IMR-90 (cell line): ENCODE results near the gene FOXK1. TPM values are rescaled to one million over a fixed set of nuclear protein-coding genes. Genes with fewer than 3 reads are reported as not detected.

Source experiments
- ATAC-seq: fragments of 200-7000 bp; cut with Tn5 transposase; 2 replicates; pipeline ENCODE4 v1.9.1; 2020; ENCODE audit warnings: low read depth, mild to moderate bottlenecking, moderate library complexity
- BruUV-seq: library from RNA; stranded (reverse); fragments of 400-500 nt; replicated peaks from 2 replicates; lab custom pipeline; 2021; lab: Mats Ljungman, UMichigan
- CTCF ChIA-PET: fragments of 300-600 bp; formaldehyde crosslinking; extraction: SDS; loops from one replicate; lab custom pipeline; 2021; ENCODE audit warnings: antibody characterized with exemption; lab: Yijun Ruan, JAX
- POLR2A ChIA-PET: fragments of 300-600 bp; sonication (Branson Sonifier 250); formaldehyde crosslinking; loops from one replicate; lab custom pipeline; 2022; ENCODE audit warnings: antibody characterized with exemption; ENCODE audit not compliant: unreplicated experiment; lab: Charles Lee
- DNase-seq: peaks from one replicate; pipeline ENCODE4 v3.0.0; 2013
- H2AFZ ChIP-seq: replicated peaks from 2 replicates; pipeline ENCODE3; 2013; ENCODE audit warnings: low read length, mild to moderate bottlenecking; ENCODE audit not compliant: poor library complexity
- H2AK5ac ChIP-seq: 2 replicates; pipeline ENCODE4 v1.6.1; 2013; ENCODE audit warnings: low read depth, low read length, inconsistent platforms
- H2AK9ac ChIP-seq: replicated peaks from 2 replicates; pipeline ENCODE3; 2013; ENCODE audit warnings: mild to moderate bottlenecking, low read depth, low read length, moderate library complexity; ENCODE audit not compliant: poor library complexity
- H2BK120ac ChIP-seq: 2 replicates; pipeline ENCODE4 v1.6.1; 2013; ENCODE audit warnings: low read depth, low read length, inconsistent platforms
- H2BK15ac ChIP-seq: 3 replicates; pipeline ENCODE4 v1.6.1; 2013; ENCODE audit warnings: low read depth, low read length, inconsistent platforms
- H2BK20ac ChIP-seq: 2 replicates; pipeline ENCODE4 v1.6.1; 2013; ENCODE audit warnings: low read depth, mild to moderate bottlenecking, inconsistent platforms, low read length, moderate library complexity
- H2BK5ac ChIP-seq: 2 replicates; pipeline ENCODE4 v1.6.1; 2013; ENCODE audit warnings: mild to moderate bottlenecking, low read depth, low read length, inconsistent platforms; ENCODE audit not compliant: poor library complexity, severe bottlenecking
- H3K14ac ChIP-seq: replicated peaks from 2 replicates; pipeline ENCODE4 v1.6.1; 2013; ENCODE audit warnings: low read depth, low read length, inconsistent platforms
- H3K18ac ChIP-seq: 2 replicates; pipeline ENCODE4 v1.6.1; 2013; ENCODE audit warnings: low read depth, low read length, control low read depth
- H3K23ac ChIP-seq: 2 replicates; pipeline ENCODE4 v1.6.1; 2013; ENCODE audit warnings: low read depth, low read length, inconsistent platforms
- H3K27ac ChIP-seq: 2 replicates; pipeline ENCODE4 v1.5.1; 2013; ENCODE audit warnings: mild to moderate bottlenecking, control low read depth, low read length; ENCODE audit not compliant: insufficient read depth
- H3K27me3 ChIP-seq: 2 replicates; pipeline ENCODE4 v1.6.1; 2013; ENCODE audit warnings: low read length; ENCODE audit not compliant: control insufficient read depth, insufficient read depth
- H3K36me3 ChIP-seq: 2 replicates; pipeline ENCODE4 v1.6.1; 2013; ENCODE audit warnings: low read length, mixed read lengths; ENCODE audit not compliant: control insufficient read depth, insufficient read depth
- H3K4ac ChIP-seq: 2 replicates; pipeline ENCODE4 v1.6.1; 2013; ENCODE audit warnings: low read depth, low read length, inconsistent platforms
- H3K4me1 ChIP-seq: 2 replicates; pipeline ENCODE4 v1.6.1; 2013; ENCODE audit warnings: low read length, mixed read lengths; ENCODE audit not compliant: control insufficient read depth, insufficient read depth
- H3K4me2 ChIP-seq: 2 replicates; pipeline ENCODE4 v1.6.1; 2013; ENCODE audit warnings: low read depth, mild to moderate bottlenecking, control low read depth, low read length, moderate library complexity
- H3K4me3 ChIP-seq: 2 replicates; pipeline ENCODE4 v1.5.1; 2013; ENCODE audit warnings: low read depth, mild to moderate bottlenecking, control low read depth, low read length, moderate library complexity; ENCODE audit not compliant: insufficient read depth
- H3K56ac ChIP-seq: 2 replicates; pipeline ENCODE4 v1.6.1; 2013; ENCODE audit warnings: low read length, inconsistent platforms; ENCODE audit not compliant: insufficient read depth; ENCODE audit errors: extremely low read depth
- H3K79me1 ChIP-seq, 2 experiments: 2 replicates each; pipeline ENCODE4 v1.6.1; 2013; ENCODE audit warnings: low read length in 2 of 2, inconsistent platforms in 1 of 2, low read depth in 1 of 2
- H3K9ac ChIP-seq: 2 replicates; pipeline ENCODE4 v1.6.1; 2013; ENCODE audit warnings: low read depth, low read length, control low read depth
- H3K9me1 ChIP-seq: 2 replicates; pipeline ENCODE4 v1.6.1; 2013; ENCODE audit warnings: low read length, inconsistent platforms; ENCODE audit not compliant: insufficient read depth
- H3K9me3 ChIP-seq: 2 replicates; pipeline ENCODE4 v1.6.1; 2013; ENCODE audit warnings: low read length; ENCODE audit not compliant: control insufficient read depth, insufficient read depth
- H4K20me1 ChIP-seq: 2 replicates; pipeline ENCODE4 v1.6.1; 2013; ENCODE audit warnings: low read length, inconsistent platforms; ENCODE audit not compliant: insufficient read depth
- H4K5ac ChIP-seq: 2 replicates; pipeline ENCODE4 v1.6.1; 2013; ENCODE audit warnings: mild to moderate bottlenecking, low read depth, low read length, control low read depth
- H4K8ac ChIP-seq, 2 experiments: 2 replicates each; pipeline ENCODE4 v1.6.1; 2013; ENCODE audit warnings: low read depth in 2 of 2, low read length in 2 of 2, control low read depth in 1 of 2, inconsistent platforms in 1 of 2
- H4K91ac ChIP-seq: 2 replicates; pipeline ENCODE4 v1.6.1; 2013; ENCODE audit warnings: low read depth, low read length, inconsistent platforms; ENCODE audit not compliant: insufficient read depth
- BHLHE40 ChIP-seq: fragments of 150-350 bp; IDR thresholded peaks from 2 replicates; pipeline ENCODE4 v1.6.1; 2016; ENCODE audit warnings: mild to moderate bottlenecking, low read depth, low read length
- CEBPB ChIP-seq: IDR thresholded peaks from 2 replicates; pipeline ENCODE4 v1.6.1; 2012; ENCODE audit warnings: low read depth, low read length, improper control_type of control experiment
- CHD1 ChIP-seq: IDR thresholded peaks from 2 replicates; pipeline ENCODE4 v1.6.1; 2012; ENCODE audit warnings: low read depth, low read length, improper control_type of control experiment
- CTCF ChIP-seq: conservative IDR thresholded peaks from 2 replicates; pipeline ENCODE4 v1.5.1; 2012; ENCODE audit warnings: mild to moderate bottlenecking, low read depth, low read length, improper control_type of control experiment
- ELK1 ChIP-seq: fragments of 150-350 bp; IDR thresholded peaks from 2 replicates; pipeline ENCODE4 v1.6.1; 2016; ENCODE audit warnings: low read depth, mild to moderate bottlenecking, low read length, moderate library complexity, borderline replicate concordance
- FOS ChIP-seq: fragments of 150-350 bp; IDR thresholded peaks from 2 replicates; pipeline ENCODE4 v1.6.1; 2016; ENCODE audit warnings: low read depth, low read length
- MAFK ChIP-seq: IDR thresholded peaks from 2 replicates; pipeline ENCODE4 v1.6.1; 2012; ENCODE audit warnings: low read depth, low read length, improper control_type of control experiment
- MXI1 ChIP-seq: IDR thresholded peaks from 2 replicates; pipeline ENCODE4 v1.6.1; 2012; ENCODE audit warnings: low read depth, mild to moderate bottlenecking, low read length, moderate library complexity, borderline replicate concordance
- NFE2L2 ChIP-seq: fragments of 150-350 bp; IDR thresholded peaks from 2 replicates; pipeline ENCODE4 v1.6.1; 2016; ENCODE audit warnings: low read depth, mild to moderate bottlenecking, low read length
- RAD21 ChIP-seq: IDR thresholded peaks from 2 replicates; pipeline ENCODE4 v1.6.1; 2012; ENCODE audit warnings: low read length, improper control_type of control experiment
- RCOR1 ChIP-seq: IDR thresholded peaks from 2 replicates; pipeline ENCODE4 v1.6.1; 2012; ENCODE audit warnings: mild to moderate bottlenecking, low read length, improper control_type of control experiment; ENCODE audit not compliant: insufficient replicate concordance
- SMC3 ChIP-seq: fragments of 150-350 bp; IDR thresholded peaks from 2 replicates; pipeline ENCODE4 v1.6.1; 2016; ENCODE audit warnings: low read depth, mild to moderate bottlenecking, antibody characterized with exemption, low read length, moderate library complexity
- WGBS, 2 experiments: methylation state at CpG; one replicate each; pipeline versions ENCODE4 v1.1.5 to v1.1.7; 2013; ENCODE audit warnings: missing lambda C conversion rate in 2 of 2; ENCODE audit not compliant: insufficient read length in 1 of 2; ENCODE audit errors: extremely low coverage in 2 of 2; 5-methylcytosine and 5-hydroxymethylcytosine counted together
- dilution Hi-C: fragments of 300-500 bp; cut with HindIII; formaldehyde crosslinking; loops from one replicate; pipeline ENCODE4 v1.14.3; 2018; ENCODE audit warnings: low sequenced_read_pairs; ENCODE audit not compliant: unreplicated experiment
- in situ Hi-C: fragments of 300-500 bp; cut with MboI; formaldehyde crosslinking; loops from 3 replicates; pipeline ENCODE4 v1.14.3; 2019; ENCODE audit warnings: low sequenced_read_pairs, inconsistent platforms, mixed read lengths
- intact Hi-C: fragments of 100-400 bp; cut with micrococcal nuclease; formaldehyde crosslinking; loops from 2 replicates; pipeline ENCODE4 v1.10.0; 2022
- polyA plus RNA-seq, 3 experiments: library from polyadenylated mRNA; depleted of rRNA; stranded (reverse); fragments of >200 nt; gene quantifications; 2 replicates each; pipeline ENCODE4 v1.2.3, GENCODE V29; 2012; ENCODE audit warnings: low replicate concordance in 1 of 3
- total RNA-seq: library from RNA; depleted of rRNA; stranded (reverse); fragments of >200 nt; gene quantifications from 2 replicates; pipeline ENCODE4 v1.2.3, GENCODE V29; 2012
- TF ChIP-seq, protein P1 (sequence below): fragments of 150-350 bp; IDR thresholded peaks from 2 replicates; pipeline ENCODE4 v1.6.1; 2017; ENCODE audit warnings: mild to moderate bottlenecking, antibody characterized with exemption, low read length, low read depth

Gene FOXK1
- total and polyA plus RNA-seq, 2 of the 4 experiments (the other 2 are of a cell fraction) = 4.3 to 8.8 TPM

DNA sequence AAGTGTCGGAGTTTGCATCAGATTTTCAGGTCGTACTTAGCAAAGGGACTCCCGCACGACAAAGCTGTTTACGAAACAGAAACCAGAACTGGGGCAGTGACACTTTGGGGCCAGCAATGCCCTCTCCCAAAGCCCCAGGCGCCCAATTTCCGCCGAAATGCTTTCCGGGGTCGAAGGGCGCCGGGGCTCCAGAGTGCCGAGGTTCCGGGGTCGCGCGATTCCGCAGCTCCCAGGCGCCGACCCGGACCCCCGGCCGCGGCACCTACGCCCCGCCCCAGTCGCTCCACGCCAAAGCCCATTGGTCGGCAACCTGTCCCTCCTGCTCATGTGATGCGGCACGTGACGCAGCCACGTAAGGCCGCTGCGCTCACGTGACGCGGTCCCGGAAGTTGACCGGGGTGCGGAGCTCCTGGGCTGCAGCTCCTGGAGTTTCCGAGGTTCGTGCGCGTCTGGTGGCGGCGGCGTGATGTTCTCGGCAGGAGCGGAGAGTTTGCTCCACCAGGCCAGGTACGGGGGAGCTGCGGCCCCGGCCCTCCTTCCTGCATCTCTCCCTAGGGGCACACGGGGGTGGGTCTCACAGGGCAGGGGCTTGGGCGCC lies 93.3 kb downstream of the FOXK1 start, which contains the start of gene AP5Z1:
Gene AP5Z1, plus strand, starts transcription at position 374 of the 598 bp plus-strand sequence. Its CDS starts 93 bp downstream, at position 467.
- H3K4me3 ChIP-seq = peak within 1 kb of the TSS; percentile 83
- DNase-seq = peak; percentile 96
- intact Hi-C loops = loop anchor here (1.0 to 10.0 kb wide), 3 partner anchors 30 to 161 kb away; no protein-coding TSS in a partner anchor
- peak within 1 kb of the TSS; percentile 94 for H3K23ac ChIP-seq
- CTCF ChIA-PET = interaction anchor here (1.0 kb wide), 1 partner anchor 17 kb away, joined by 3 read pairs; no protein-coding TSS in a partner anchor
- peak within 1 kb of the TSS; percentile 69 for H3K27ac ChIP-seq
- ATAC-seq = peak; percentile 94
- no TSS peak for BruUV-seq
- H3K9me3 ChIP-seq = no peaks in the 10 kb centered on the region
- H3K56ac ChIP-seq = peak within 1 kb of the TSS; percentile 94
- peak within 1 kb of the TSS; percentile 94 for H2AK9ac ChIP-seq
- peak within 1 kb of the TSS; percentile 82 for H4K91ac ChIP-seq
- peak within 1 kb of the TSS; percentile 95 to 97 for H4K8ac ChIP-seq
- H3K4me2 ChIP-seq = peak within 1 kb of the TSS; percentile 89
- 0% methylated on average over 39 of the region's 55 CpGs; no CpG with 5 or more reads in 1 of the 2 experiments for WGBS, 2 experiments
- peak within 1 kb of the TSS; percentile 69 for H4K5ac ChIP-seq
- peak within 1 kb of the TSS; percentile 55 for H2BK120ac ChIP-seq
- in situ Hi-C loops = no loop called here
- peak within 1 kb of the TSS; percentile 73 for H3K9ac ChIP-seq
- H3K36me3 ChIP-seq = peaks cover 5% of the 10 kb centered on the region
- H2BK15ac ChIP-seq = no peak within 1 kb of the TSS
- peaks cover 10% of the 10 kb centered on the region; the same call in 1 of the 2 replicates for H3K9me1 ChIP-seq
- peak within 1 kb of the TSS; percentile 97 for H2AFZ ChIP-seq
- dilution Hi-C loops = no loop called here
- H4K20me1 ChIP-seq = peaks cover 22% of the 10 kb centered on the region
- peak within 1 kb of the TSS; percentile 96 for H3K14ac ChIP-seq
- H2AK5ac ChIP-seq = peak within 1 kb of the TSS; percentile 74
- H3K79me1 ChIP-seq = peaks cover 13 to 59% of the 10 kb centered on the region in 2 experiments
- peak within 1 kb of the TSS; percentile 63 for H2BK5ac ChIP-seq
- H2BK20ac ChIP-seq = 0 out of 2 replicates have a peak within 1 kb of the TSS, but pooled peaks have one; percentile 12
- peak within 1 kb of the TSS; percentile 14; the same call in 1 of the 2 replicates for H3K18ac ChIP-seq
- no peaks in the 10 kb centered on the region for H3K27me3 ChIP-seq
- peaks cover 4% of the 10 kb centered on the region; the same call in 1 of the 2 replicates for H3K4me1 ChIP-seq
- POLR2A ChIA-PET = interaction anchor here (1.0 to 1.2 kb wide), 4 partner anchors 9 to 162 kb away, joined by 3 to 17 read pairs (median 4); no protein-coding TSS in a partner anchor
- H3K4ac ChIP-seq = peak within 1 kb of the TSS; percentile 88
- TF ChIP-seq ELK1 = no peak
- peak; percentile 78; the same call in 1 of the 2 replicates for TF ChIP-seq CHD1
- no peak for TF ChIP-seq RCOR1
- TF ChIP-seq FOS = peak; percentile 100
- TF ChIP-seq BHLHE40 = peak; percentile 98
- TF ChIP-seq MAFK = peak; percentile 29; the same call in 1 of the 2 replicates
- no peak for TF ChIP-seq SMC3
- peak; percentile 67; the same call in 1 of the 2 replicates for TF ChIP-seq MXI1
- peak; percentile 1; the same call in 1 of the 2 replicates for TF ChIP-seq RAD21
- TF ChIP-seq, protein P1, sequence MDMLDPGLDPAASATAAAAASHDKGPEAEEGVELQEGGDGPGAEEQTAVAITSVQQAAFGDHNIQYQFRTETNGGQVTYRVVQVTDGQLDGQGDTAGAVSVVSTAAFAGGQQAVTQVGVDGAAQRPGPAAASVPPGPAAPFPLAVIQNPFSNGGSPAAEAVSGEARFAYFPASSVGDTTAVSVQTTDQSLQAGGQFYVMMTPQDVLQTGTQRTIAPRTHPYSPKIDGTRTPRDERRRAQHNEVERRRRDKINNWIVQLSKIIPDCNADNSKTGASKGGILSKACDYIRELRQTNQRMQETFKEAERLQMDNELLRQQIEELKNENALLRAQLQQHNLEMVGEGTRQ = peak; percentile 100
- TF ChIP-seq NFE2L2 = no peak; the same call in 1 of the 2 replicates
- TF ChIP-seq CEBPB = no peak
- TF ChIP-seq CTCF = no peak
